Measurements from ENCODE around the gene SPATS2.

The SPATS2 gene

GRCh38 chr12:49543914-49544815 is 176.9 kb downstream of the SPATS2 start:
- peaks cover 5% of the 10 kb centered on the region for H3K27me3 ChIP-seq (ENCODE audit: insufficient read depth, low read depth, severe bottlenecking)
- H3K4me3 ChIP-seq (ENCODE audit: low read depth, low read length) = no peak overlapping the region
- TF ChIP-seq CTCF (IDR thresholded peaks at IDR 0.05; ENCODE audit: low read depth, low read length) = no peak
- H3K36me3 ChIP-seq = no peaks in the 10 kb centered on the region
- H3K9me3 ChIP-seq (ENCODE audit: severe bottlenecking) = no peaks in the 10 kb centered on the region
- H3K27ac ChIP-seq = no peak overlapping the region
- no peak for DNase-seq

- TF ChIP-seq CTCF (IDR thresholded peaks at IDR 0.05; ENCODE audit: low read depth, low read length) = no peak
- H3K36me3 ChIP-seq = no peaks in the 10 kb centered on the region
- no peaks in the 10 kb centered on the region for H3K27me3 ChIP-seq (ENCODE audit: insufficient read depth, low read depth, severe bottlenecking)
- no peak overlapping the region for H3K4me3 ChIP-seq (ENCODE audit: low read depth, low read length)
- DNase-seq = no peak
- no peak overlapping the region for H3K27ac ChIP-seq
- no peaks in the 10 kb centered on the region for H3K9me3 ChIP-seq (ENCODE audit: severe bottlenecking)
Measured at GRCh38 chr12:49545815-49546214, 178.6 kb downstream of the SPATS2 start.

GRCh38 chr12:49546481-49546880 is 179.2 kb downstream of the SPATS2 start:
- TF ChIP-seq CTCF (IDR thresholded peaks at IDR 0.05; ENCODE audit: low read depth, low read length) = no peak
- DNase-seq = no peak
- no peak overlapping the region for H3K4me3 ChIP-seq (ENCODE audit: low read depth, low read length)
- no peak overlapping the region for H3K27ac ChIP-seq
- no peaks in the 10 kb centered on the region for H3K27me3 ChIP-seq (ENCODE audit: insufficient read depth, low read depth, severe bottlenecking)
- H3K9me3 ChIP-seq (ENCODE audit: severe bottlenecking) = no peaks in the 10 kb centered on the region
- no peaks in the 10 kb centered on the region for H3K36me3 ChIP-seq

- Histone ChIP-seq H3K27ac (no peak overlapping the region), H3K4me3 (ENCODE audit: low read depth, low read length) (no peak overlapping the region), H3K36me3 (no peaks in the 10 kb centered on the region), H3K9me3 (ENCODE audit: severe bottlenecking) (no peaks in the 10 kb centered on the region), H3K27me3 (ENCODE audit: insufficient read depth, low read depth, severe bottlenecking) (no peaks in the 10 kb centered on the region)
- no peak for TF ChIP-seq CTCF (IDR thresholded peaks at IDR 0.05; ENCODE audit: low read depth, low read length)
- no peak for DNase-seq
Measured at GRCh38 chr12:49547090-49547690, 179.9 kb downstream of the SPATS2 start.

GRCh38 chr12:49548481-49548821 is 181.2 kb downstream of the SPATS2 start:
- H3K4me3 ChIP-seq (ENCODE audit: low read depth, low read length) = no peak overlapping the region
- no peak for TF ChIP-seq CTCF (IDR thresholded peaks at IDR 0.05; ENCODE audit: low read depth, low read length)
- DNase-seq = no peak
- no peaks in the 10 kb centered on the region for H3K9me3 ChIP-seq (ENCODE audit: severe bottlenecking)
- H3K36me3 ChIP-seq = no peaks in the 10 kb centered on the region
- no peaks in the 10 kb centered on the region for H3K27me3 ChIP-seq (ENCODE audit: insufficient read depth, low read depth, severe bottlenecking)
- H3K27ac ChIP-seq = no peak overlapping the region
